Activated CD4-positive, alpha-beta memory T cell treated with anti-CD3 and anti-CD28 coated beads, Interleukin-2, amount 10 ng/mL, durations not matched to agents 7 days and 5 days (primary cell): ENCODE data around the gene CELF4. TPM values are rescaled to one million over a fixed set of nuclear protein-coding genes. Genes with fewer than 3 reads are reported as not detected.

Experiments used
- CTCF ChIA-PET: fragments of 350-600 bp; sonication (Branson Sonifier 250); formaldehyde crosslinking; loops from one replicate; lab custom pipeline; 2021; ENCODE audit warnings: antibody characterized with exemption, inconsistent platforms; lab: Charles Lee
- POLR2A ChIA-PET: fragments of 350-600 bp; sonication (Branson Sonifier 250); formaldehyde crosslinking; loops from one replicate; lab custom pipeline; 2021; ENCODE audit warnings: antibody characterized with exemption; lab: Charles Lee
- DNase-seq: peaks from one replicate; pipeline ENCODE4 v3.0.0-alpha.2; 2020
- H3K27ac Mint-ChIP-seq: one replicate; pipeline ENCODE4 v1.8.0; 2021; ENCODE audit warnings: mild to moderate bottlenecking, mixed read lengths
- H3K27me3 Mint-ChIP-seq: one replicate; pipeline ENCODE4 v1.8.0; 2021; ENCODE audit warnings: mixed read lengths
- H3K36me3 Mint-ChIP-seq: one replicate; pipeline ENCODE4 v1.8.0; 2021; ENCODE audit warnings: low read depth, mixed read lengths
- H3K4me1 Mint-ChIP-seq: one replicate; pipeline ENCODE4 v1.8.0; 2021; ENCODE audit warnings: mixed read lengths
- H3K4me3 Mint-ChIP-seq: one replicate; pipeline ENCODE4 v1.8.0; 2021; ENCODE audit warnings: mild to moderate bottlenecking, mixed read lengths
- H3K9me3 Mint-ChIP-seq: one replicate; pipeline ENCODE4 v1.8.0; 2021; ENCODE audit warnings: mixed read lengths
- total RNA-seq, 2 experiments: library from RNA; stranded (reverse); gene quantifications; one replicate each; pipeline ENCODE4 v1.2.3, GENCODE V29; 2021

CELF4 gene
- total RNA-seq, 2 experiments from 2014 or later, result not detected

- no peaks in the 10 kb centered on the region for H3K4me1 Mint-ChIP-seq
- ChIA-PET CTCF (no interaction called here), POLR2A (no interaction called here)
- no peak overlapping the region for H3K4me3 Mint-ChIP-seq
- H3K27ac Mint-ChIP-seq, result no peak overlapping the region
- peaks cover 4% of the 10 kb centered on the region for H3K9me3 Mint-ChIP-seq
- H3K36me3 Mint-ChIP-seq, result no peaks in the 10 kb centered on the region
- no peaks in the 10 kb centered on the region for H3K27me3 Mint-ChIP-seq
- no peak for DNase-seq
These were observed 300.6 kb downstream of the CELF4 start for GRCh38 chr18:37264956-37265355.

- Mint-ChIP-seq H3K27ac (no peak overlapping the region), H3K36me3 (no peaks in the 10 kb centered on the region), H3K27me3 (peaks cover 2% of the 10 kb centered on the region), H3K9me3 (peaks cover 4% of the 10 kb centered on the region), H3K4me3 (no peak overlapping the region), H3K4me1 (no peaks in the 10 kb centered on the region)
- ChIA-PET POLR2A (no interaction called here), CTCF (no interaction called here)
- no peak for DNase-seq
These were observed 303.6 kb downstream of the CELF4 start for GRCh38 chr18:37261988-37262387.

- Mint-ChIP-seq H3K4me1 (no peaks in the 10 kb centered on the region), H3K27me3 (peaks cover 2% of the 10 kb centered on the region), H3K36me3 (no peaks in the 10 kb centered on the region), H3K9me3 (peaks cover 4% of the 10 kb centered on the region), H3K27ac (no peak overlapping the region), H3K4me3 (no peak overlapping the region)
- CTCF ChIA-PET, result no interaction called here
- DNase-seq, result no peak
- POLR2A ChIA-PET, result no interaction called here
These were observed 304.3 kb downstream of the CELF4 start for GRCh38 chr18:37261246-37261840.

- CTCF ChIA-PET, result no interaction called here
- no peaks in the 10 kb centered on the region for H3K4me1 Mint-ChIP-seq
- H3K4me3 Mint-ChIP-seq, result no peak overlapping the region
- POLR2A ChIA-PET, result no interaction called here
- H3K9me3 Mint-ChIP-seq, result peaks cover 4% of the 10 kb centered on the region
- H3K36me3 Mint-ChIP-seq, result no peaks in the 10 kb centered on the region
- H3K27ac Mint-ChIP-seq, result no peak overlapping the region
- peaks cover 7% of the 10 kb centered on the region for H3K27me3 Mint-ChIP-seq
- no peak for DNase-seq
These were observed 305.1 kb downstream of the CELF4 start for GRCh38 chr18:37260367-37261093.

- Mint-ChIP-seq H3K4me3 (no peak overlapping the region), H3K27ac (no peak overlapping the region), H3K4me1 (peaks cover under 1% of the 10 kb centered on the region), H3K9me3 (no peaks in the 10 kb centered on the region), H3K36me3 (no peaks in the 10 kb centered on the region), H3K27me3 (peaks cover 15% of the 10 kb centered on the region)
- DNase-seq, result no peak
- CTCF ChIA-PET, result no interaction called here
- POLR2A ChIA-PET, result no interaction called here
These were observed 305.9 kb downstream of the CELF4 start for GRCh38 chr18:37259711-37260110.

GRCh38 chr18:37258819-37259218, 306.8 kb downstream of the CELF4 start:
- POLR2A ChIA-PET, result no interaction called here
- no peaks in the 10 kb centered on the region for H3K9me3 Mint-ChIP-seq
- H3K4me3 Mint-ChIP-seq, result no peak overlapping the region
- H3K36me3 Mint-ChIP-seq, result no peaks in the 10 kb centered on the region
- peaks cover 2% of the 10 kb centered on the region for H3K4me1 Mint-ChIP-seq
- peaks cover 18% of the 10 kb centered on the region for H3K27me3 Mint-ChIP-seq
- CTCF ChIA-PET, result no interaction called here
- DNase-seq, result no peak
- H3K27ac Mint-ChIP-seq, result no peak overlapping the region

GRCh38 chr18:37258131-37258530, 307.5 kb downstream of the CELF4 start:
- Mint-ChIP-seq H3K27ac (no peak overlapping the region), H3K36me3 (no peaks in the 10 kb centered on the region), H3K4me1 (peaks cover 2% of the 10 kb centered on the region), H3K9me3 (no peaks in the 10 kb centered on the region), H3K27me3 (peaks cover 18% of the 10 kb centered on the region), H3K4me3 (no peak overlapping the region)
- ChIA-PET CTCF (no interaction called here), POLR2A (no interaction called here)
- no peak for DNase-seq

- Mint-ChIP-seq H3K4me1 (peaks cover 2% of the 10 kb centered on the region), H3K27ac (no peak overlapping the region), H3K4me3 (no peak overlapping the region), H3K9me3 (no peaks in the 10 kb centered on the region), H3K27me3 (peaks cover 35% of the 10 kb centered on the region), H3K36me3 (no peaks in the 10 kb centered on the region)
- ChIA-PET CTCF (no interaction called here), POLR2A (no interaction called here)
- no peak for DNase-seq
These were observed 310.6 kb downstream of the CELF4 start for GRCh38 chr18:37254973-37255372.

GRCh38 chr18:37254236-37254754, 311.3 kb downstream of the CELF4 start:
- Mint-ChIP-seq H3K9me3 (no peaks in the 10 kb centered on the region), H3K27me3 (peaks cover 35% of the 10 kb centered on the region), H3K27ac (no peak overlapping the region), H3K4me3 (no peak overlapping the region), H3K36me3 (no peaks in the 10 kb centered on the region), H3K4me1 (peaks cover 2% of the 10 kb centered on the region)
- DNase-seq, result no peak
- ChIA-PET POLR2A (no interaction called here), CTCF (no interaction called here)

GRCh38 chr18:37253394-37254235, 312.0 kb downstream of the CELF4 start:
- DNase-seq, result no peak
- CTCF ChIA-PET, result no interaction called here
- Mint-ChIP-seq H3K4me3 (no peak overlapping the region), H3K36me3 (no peaks in the 10 kb centered on the region), H3K27ac (no peak overlapping the region), H3K27me3 (peaks cover 35% of the 10 kb centered on the region), H3K9me3 (no peaks in the 10 kb centered on the region), H3K4me1 (peaks cover 2% of the 10 kb centered on the region)
- POLR2A ChIA-PET, result no interaction called here

GRCh38 chr18:37252854-37253393, 312.7 kb downstream of the CELF4 start:
- Mint-ChIP-seq H3K27me3 (peaks cover 33% of the 10 kb centered on the region), H3K27ac (no peak overlapping the region), H3K4me1 (peaks cover 2% of the 10 kb centered on the region), H3K9me3 (no peaks in the 10 kb centered on the region), H3K36me3 (no peaks in the 10 kb centered on the region), H3K4me3 (no peak overlapping the region)
- POLR2A ChIA-PET, result no interaction called here
- CTCF ChIA-PET, result no interaction called here
- DNase-seq, result no peak

GRCh38 chr18:37252342-37252741, 313.3 kb downstream of the CELF4 start:
- peaks cover 2% of the 10 kb centered on the region for H3K4me1 Mint-ChIP-seq
- H3K27me3 Mint-ChIP-seq, result peaks cover 33% of the 10 kb centered on the region

GRCh38 chr18:37251679-37252078, 313.9 kb downstream of the CELF4 start:
- POLR2A ChIA-PET, result no interaction called here
- H3K9me3 Mint-ChIP-seq, result no peaks in the 10 kb centered on the region
- H3K4me3 Mint-ChIP-seq, result no peak overlapping the region
- no peak overlapping the region for H3K27ac Mint-ChIP-seq
- no peak for DNase-seq
- H3K4me1 Mint-ChIP-seq, result peaks cover 2% of the 10 kb centered on the region
- peaks cover 33% of the 10 kb centered on the region for H3K27me3 Mint-ChIP-seq
- H3K36me3 Mint-ChIP-seq, result no peaks in the 10 kb centered on the region
- CTCF ChIA-PET, result interaction anchor here (0.6 kb wide), 1 partner anchor 23 kb away, joined by 3 read pairs; no protein-coding TSS in a partner anchor

More at GRCh38 chr18:37252342-37252741, 313.3 kb downstream of the CELF4 start:
- Mint-ChIP-seq H3K4me3 (no peak overlapping the region), H3K27ac (no peak overlapping the region), H3K9me3 (no peaks in the 10 kb centered on the region), H3K36me3 (no peaks in the 10 kb centered on the region)
- POLR2A ChIA-PET, result no interaction called here
- CTCF ChIA-PET, result no interaction called here
- DNase-seq, result no peak
